LNCaP clone FGC (cell line): ENCODE measurements around the gene TRIB2.
A peak's percentile ranks its signal among the peaks of the same experiment; 100 is the strongest.

Experiments used
- DNase-seq: peaks from one replicate; pipeline ENCODE4 v3.0.0-alpha.2; 2011; ENCODE audit warnings: low read depth
- H3K4me3 ChIP-seq: 2 replicates; pipeline ENCODE4 v1.5.1; 2011; ENCODE audit warnings: mild to moderate bottlenecking, low read depth, low read length, control low read depth
- CTCF ChIP-seq: IDR thresholded peaks from 2 replicates; pipeline ENCODE4 v1.5.1; 2012; ENCODE audit warnings: mild to moderate bottlenecking; ENCODE audit not compliant: control insufficient read depth, insufficient read depth; ENCODE audit errors: extremely low read depth

The TRIB2 gene

DNA sequence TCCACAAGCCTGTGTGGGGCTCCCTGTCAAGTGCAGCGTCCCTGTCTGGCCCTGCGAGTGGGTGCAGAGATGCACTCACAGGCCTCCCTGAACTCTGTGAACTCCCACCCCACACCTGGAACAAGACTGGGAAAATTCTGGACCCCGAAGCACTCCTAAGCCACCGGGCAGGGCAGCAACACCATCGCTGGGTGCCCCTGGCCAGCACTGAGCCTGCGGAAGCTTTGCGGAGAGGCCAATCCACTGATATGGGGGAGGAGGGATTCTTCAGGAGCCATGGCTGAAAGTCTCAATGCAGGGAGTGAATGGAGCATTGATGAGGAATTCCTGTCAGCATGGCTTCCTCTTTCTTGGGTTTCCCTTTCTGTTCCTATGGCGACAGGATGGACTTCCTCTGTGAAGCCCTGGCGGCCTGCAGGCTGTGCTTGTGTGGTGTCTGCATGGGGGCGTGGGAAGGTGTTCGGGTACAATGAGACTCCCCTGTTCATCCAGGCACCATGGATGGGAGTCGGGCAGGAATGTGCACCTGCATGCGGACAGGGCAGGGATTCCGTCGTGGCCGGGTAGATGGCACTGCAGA is 15.1 kb downstream of the TRIB2 start:
- H3K4me3 ChIP-seq: no peak overlapping the region
- TF ChIP-seq CTCF: no peak
- no peak for DNase-seq

- H3K4me3 ChIP-seq: no peak overlapping the region
- no peak for TF ChIP-seq CTCF
- no peak for DNase-seq
Observed at GRCh38 chr2:12732651-12733050, 15.9 kb downstream of the TRIB2 start.

DNA sequence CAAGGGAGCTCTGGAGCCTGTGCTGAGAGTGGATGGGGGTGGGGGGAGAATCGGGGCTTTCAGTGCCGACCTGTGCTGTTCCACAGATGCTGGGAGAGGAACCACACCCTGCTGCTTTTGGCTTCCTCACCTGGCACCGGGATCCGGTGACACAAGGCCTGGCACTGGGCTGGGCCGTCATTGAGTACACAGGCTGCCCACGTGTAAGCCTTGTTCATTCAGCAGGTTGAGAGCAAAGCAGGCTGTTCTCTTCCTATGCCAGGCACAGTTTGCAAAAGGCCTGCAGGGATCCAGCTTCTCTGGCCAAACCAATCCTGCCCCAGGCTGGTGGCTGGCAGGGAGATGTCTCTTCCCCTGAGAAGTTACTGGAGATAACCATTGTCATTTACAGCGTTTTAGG is 17.1 kb downstream of the TRIB2 start:
- DNase-seq: peak; percentile 38
- no peak overlapping the region for H3K4me3 ChIP-seq
- no peak for TF ChIP-seq CTCF

GRCh38 chr2:12734914-12735654 is 18.3 kb downstream of the TRIB2 start:
- DNase-seq: no peak

GRCh38 chr2:12737297-12737696 is 20.6 kb downstream of the TRIB2 start:
- no peak for TF ChIP-seq CTCF
- H3K4me3 ChIP-seq: no peak overlapping the region
- DNase-seq: no peak

More at GRCh38 chr2:12734914-12735654, 18.3 kb downstream of the TRIB2 start:
- no peak for TF ChIP-seq CTCF
- no peak overlapping the region for H3K4me3 ChIP-seq

DNA sequence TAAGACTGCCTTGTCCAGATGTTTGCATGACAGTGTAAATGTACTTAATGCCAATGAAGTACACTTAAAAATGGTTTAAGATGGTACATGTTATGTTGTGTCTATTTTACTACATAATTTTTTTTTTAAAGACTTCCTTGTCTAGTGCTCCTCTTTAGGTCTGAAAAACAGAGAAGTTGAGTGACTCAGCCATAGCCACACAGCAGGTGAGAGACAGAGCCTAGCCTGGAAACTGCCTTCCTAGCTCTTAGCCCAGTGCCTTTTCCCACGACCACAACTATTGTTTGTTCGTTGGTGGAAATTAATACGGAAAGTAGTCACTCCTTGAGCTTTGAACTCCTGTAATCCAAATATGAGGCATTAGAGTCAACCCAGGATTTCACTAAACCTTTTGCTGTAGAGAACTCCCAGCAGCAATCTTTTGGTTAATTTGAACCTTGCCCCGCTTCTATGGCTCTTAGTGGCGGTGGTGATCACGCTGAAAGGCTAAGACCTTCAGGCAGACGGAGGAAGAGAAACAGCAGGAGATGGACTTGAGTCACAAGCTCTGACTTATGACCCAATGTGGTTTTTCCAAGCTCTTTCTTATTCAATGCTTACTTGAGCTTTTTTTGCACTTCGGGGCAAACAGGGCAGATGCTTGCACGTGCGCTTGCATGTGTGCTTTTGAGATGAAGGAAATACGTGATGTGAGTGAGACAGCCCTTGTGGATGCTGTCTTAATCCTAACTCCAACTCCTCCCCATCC is 21.2 kb downstream of the TRIB2 start:
- TF ChIP-seq CTCF: no peak
- H3K4me3 ChIP-seq: no peak overlapping the region
- DNase-seq: no peak
